A673 (cell line): ENCODE measurements around the gene NPB.

Source experiments
- CTCF ChIP-seq: fragments of 300-800, 200-600 bp; sonication (generic); conservative IDR thresholded peaks from 2 replicates; pipeline ENCODE4 v1.5.1; 2017; ENCODE audit warnings: low read depth, mild to moderate bottlenecking, antibody characterized with exemption, low read length, moderate library complexity, mixed read lengths
- EZH2 ChIP-seq: fragments of 200-600 bp; sonication (generic); IDR thresholded peaks from 2 replicates; pipeline ENCODE4 v1.6.1; 2017; ENCODE audit warnings: borderline replicate concordance, low read depth, mild to moderate bottlenecking, mixed read lengths, antibody characterized with exemption, low read length; ENCODE audit not compliant: poor library complexity, severe bottlenecking

- TF ChIP-seq CTCF (no peak), EZH2 (no peak)
Observed at GRCh38 chr17:81931189-81931556, 29.1 kb downstream of the NPB start.
